HG03520 (cell line): ENCODE results near the gene LRRC66.
A peak's percentile ranks its signal among the peaks of the same experiment; 100 is the strongest.

ENCODE experiments used
- ATAC-seq: cut with Tn5 transposase; IDR thresholded peaks from one replicate; pipeline ENCODE4 v1.9.1; 2021; ENCODE audit warnings: mild to moderate bottlenecking, moderate library complexity; ENCODE audit not compliant: unreplicated experiment

LRRC66 gene

GRCh38 chr4:52019936-52020657 lies at the start of gene LRRC66:
TSS of gene LRRC66 (minus strand) at chr4:52020363. CDS start at chr4:52017613, 2,750 bp downstream.
- ATAC-seq, result no peak

- no peak for ATAC-seq
Measured at GRCh38 chr4:52069571-52069970, 49.4 kb upstream of the LRRC66 start.

GRCh38 chr4:52059372-52059771 lies 39.2 kb upstream of the LRRC66 start:
- ATAC-seq, result no peak

GRCh38 chr4:52058275-52058674 lies 38.1 kb upstream of the LRRC66 start:
- ATAC-seq, result no peak

- ATAC-seq, result no peak
Measured at GRCh38 chr4:52057196-52057595, 37.0 kb upstream of the LRRC66 start.

GRCh38 chr4:52054254-52054653 lies 34.1 kb upstream of the LRRC66 start:
- no peak for ATAC-seq

GRCh38 chr4:52052475-52052780 lies 32.3 kb upstream of the LRRC66 start:
- peak; percentile 56 for ATAC-seq

GRCh38 chr4:52051615-52052474 lies 31.7 kb upstream of the LRRC66 start:
- ATAC-seq, result peak; percentile 74

GRCh38 chr4:52051213-52051614 lies 31.1 kb upstream of the LRRC66 start, which contains the start of gene SPATA18:
TSS of gene SPATA18 (plus strand) at chr4:52051304. CDS start at chr4:52051705, 401 bp downstream.
- ATAC-seq, result peak; percentile 33

- ATAC-seq, result no peak
Measured at GRCh38 chr4:52049266-52049665, 29.1 kb upstream of the LRRC66 start.

GRCh38 chr4:52045028-52045427 lies 24.9 kb upstream of the LRRC66 start:
- no peak for ATAC-seq

GRCh38 chr4:52038103-52038912 lies 18.1 kb upstream of the LRRC66 start, which contains the start of gene SGCB:
TSS of gene SGCB (minus strand) at chr4:52038299. CDS start at chr4:52038259, 40 bp downstream.
- ATAC-seq, result peak; percentile 91

- peak; percentile 52 for ATAC-seq
Measured at GRCh38 chr4:52037689-52038102, 17.5 kb upstream of the LRRC66 start.

GRCh38 chr4:52036886-52037530 lies 16.8 kb upstream of the LRRC66 start:
- no peak for ATAC-seq

GRCh38 chr4:52035190-52035589 lies 15.0 kb upstream of the LRRC66 start:
- ATAC-seq, result no peak

- no peak for ATAC-seq
Measured at GRCh38 chr4:52032005-52032404, 11.8 kb upstream of the LRRC66 start.

GRCh38 chr4:52028970-52029369 lies 8.8 kb upstream of the LRRC66 start:
- no peak for ATAC-seq

- ATAC-seq, result no peak
Measured at GRCh38 chr4:52017814-52018213, 2.3 kb downstream of the LRRC66 start.

- no peak for ATAC-seq
Measured at GRCh38 chr4:52016981-52017380, 3.2 kb downstream of the LRRC66 start.

GRCh38 chr4:52015366-52015765 lies 4.8 kb downstream of the LRRC66 start:
- ATAC-seq, result no peak

GRCh38 chr4:52014903-52015302 lies 5.3 kb downstream of the LRRC66 start:
- no peak for ATAC-seq
